ENCODE measurements around the gene LIN28B.
"Not testable (repeated sequence)": the region's sequence is repeated elsewhere in the genome, so short reads cannot be mapped to it uniquely, and the experiment has no call there.

LIN28B gene

GRCh38 chr6:104949206-104949605 is 7.7 kb upstream of the LIN28B start:
- no peak for DNase-seq (ENCODE audit: insufficient read length, low spot score)
- TF ChIP-seq, protein P1, sequence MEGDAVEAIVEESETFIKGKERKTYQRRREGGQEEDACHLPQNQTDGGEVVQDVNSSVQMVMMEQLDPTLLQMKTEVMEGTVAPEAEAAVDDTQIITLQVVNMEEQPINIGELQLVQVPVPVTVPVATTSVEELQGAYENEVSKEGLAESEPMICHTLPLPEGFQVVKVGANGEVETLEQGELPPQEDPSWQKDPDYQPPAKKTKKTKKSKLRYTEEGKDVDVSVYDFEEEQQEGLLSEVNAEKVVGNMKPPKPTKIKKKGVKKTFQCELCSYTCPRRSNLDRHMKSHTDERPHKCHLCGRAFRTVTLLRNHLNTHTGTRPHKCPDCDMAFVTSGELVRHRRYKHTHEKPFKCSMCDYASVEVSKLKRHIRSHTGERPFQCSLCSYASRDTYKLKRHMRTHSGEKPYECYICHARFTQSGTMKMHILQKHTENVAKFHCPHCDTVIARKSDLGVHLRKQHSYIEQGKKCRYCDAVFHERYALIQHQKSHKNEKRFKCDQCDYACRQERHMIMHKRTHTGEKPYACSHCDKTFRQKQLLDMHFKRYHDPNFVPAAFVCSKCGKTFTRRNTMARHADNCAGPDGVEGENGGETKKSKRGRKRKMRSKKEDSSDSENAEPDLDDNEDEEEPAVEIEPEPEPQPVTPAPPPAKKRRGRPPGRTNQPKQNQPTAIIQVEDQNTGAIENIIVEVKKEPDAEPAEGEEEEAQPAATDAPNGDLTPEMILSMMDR (IDR thresholded peaks at IDR 0.05; ENCODE audit: insufficient read depth, missing control alignments): no peak
- FAIRE-seq: peak; percentile 35

DNA sequence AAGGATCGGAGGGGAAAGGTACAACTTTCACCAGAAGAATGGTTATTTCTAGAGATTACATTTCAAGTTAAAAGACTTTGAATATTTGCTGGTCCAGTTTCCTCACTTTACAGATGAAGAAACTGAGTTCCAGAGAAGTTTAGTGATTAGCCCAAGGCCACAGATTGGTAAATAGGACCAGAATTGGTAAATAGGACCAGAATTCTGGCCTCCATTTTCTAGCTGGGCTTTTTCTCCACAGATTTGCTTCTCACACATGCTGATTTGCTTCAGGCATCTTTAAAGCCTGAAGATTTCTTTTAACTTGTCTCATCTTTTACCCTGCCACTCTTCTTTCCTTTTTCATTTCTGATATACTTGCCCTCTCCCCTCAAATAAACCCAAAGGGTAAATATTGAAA is 5.2 kb upstream of the LIN28B start:
- no peak for FAIRE-seq
- TF ChIP-seq, protein P1 (IDR thresholded peaks at IDR 0.05; ENCODE audit: insufficient read depth, missing control alignments): no peak
- DNase-seq (ENCODE audit: insufficient read length, low spot score): no peak

DNA sequence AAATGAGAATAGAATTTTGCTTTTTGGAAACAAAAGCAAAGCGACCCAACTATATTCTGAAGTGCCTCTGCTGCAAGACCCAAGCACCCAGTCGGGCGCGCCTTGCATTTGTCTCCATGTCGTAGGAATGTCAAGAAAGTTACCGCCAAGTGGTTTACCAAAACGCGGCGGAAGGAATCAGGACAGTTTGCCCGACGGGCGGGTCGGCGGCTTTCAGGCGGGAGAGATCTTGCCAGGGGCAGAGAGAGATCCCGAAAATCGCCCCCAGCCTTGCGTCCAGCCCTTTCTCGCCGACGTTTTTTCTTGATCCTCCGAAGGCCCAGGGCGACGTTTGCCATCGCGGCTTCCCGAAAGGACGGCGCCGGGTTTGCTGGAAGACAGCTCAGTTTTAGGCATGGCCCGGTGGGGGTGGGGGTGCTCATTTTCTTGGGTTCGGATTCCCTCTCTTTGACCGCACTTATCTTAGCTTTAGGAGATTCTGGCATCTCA is 4.0 kb upstream of the LIN28B start:
- FAIRE-seq: no peak
- TF ChIP-seq, protein P1 (IDR thresholded peaks at IDR 0.05; ENCODE audit: insufficient read depth, missing control alignments): no peak
- DNase-seq (ENCODE audit: insufficient read length, low spot score): no peak

DNA sequence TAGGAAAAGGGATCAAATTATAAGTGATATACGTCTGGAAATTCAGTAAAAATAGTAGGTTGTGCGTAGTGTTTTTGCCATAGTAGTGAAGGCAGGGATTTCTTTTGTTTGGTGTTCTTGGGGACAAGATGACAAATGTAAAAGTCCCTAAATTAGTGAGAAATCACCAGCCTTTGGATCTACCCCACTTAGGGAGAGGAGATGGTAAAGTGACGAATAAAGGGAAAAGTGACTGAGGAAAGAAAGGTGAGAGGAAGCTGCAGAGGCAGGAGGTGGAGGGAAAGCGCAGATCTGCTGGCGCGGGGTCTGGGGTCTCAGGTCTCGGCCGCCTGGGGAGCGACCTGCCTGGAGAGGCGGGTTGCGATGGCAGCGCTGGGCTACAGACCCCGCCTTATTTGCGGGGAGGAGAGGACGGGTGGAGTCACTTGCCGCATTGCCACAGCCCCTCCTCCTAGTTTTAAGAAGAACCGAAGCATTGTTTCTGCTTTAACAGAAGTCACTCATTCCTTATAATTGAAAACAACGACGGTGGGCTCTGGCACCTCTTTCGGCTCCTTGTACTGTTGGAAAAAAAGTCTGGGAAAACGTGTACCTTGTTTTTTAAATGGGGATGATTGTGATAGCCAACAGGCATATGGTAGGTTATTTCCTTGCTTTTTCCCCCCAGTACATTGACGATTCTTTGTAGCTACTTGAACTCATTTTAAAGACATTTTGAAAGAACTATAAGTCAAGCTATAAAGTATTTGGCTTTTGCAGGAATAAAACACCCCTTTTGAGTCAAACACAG is 3.3 kb upstream of the LIN28B start:
- DNase-seq (ENCODE audit: insufficient read length, low spot score): not testable (repeated sequence)
- peak; percentile 82 for FAIRE-seq

GRCh38 chr6:104954190-104954797 is 2.6 kb upstream of the LIN28B start:
- TF ChIP-seq, protein P1 (IDR thresholded peaks at IDR 0.05; ENCODE audit: insufficient read depth, missing control alignments): no peak
- FAIRE-seq (no peak), DNase-seq (ENCODE audit: insufficient read length, low spot score) (no peak)

- TF ChIP-seq, protein P1 (IDR thresholded peaks at IDR 0.05; ENCODE audit: insufficient read depth, missing control alignments): no peak
- FAIRE-seq: no peak
- no peak for DNase-seq (ENCODE audit: insufficient read length, low spot score)
Observed at GRCh38 chr6:104955491-104955890, 1.4 kb upstream of the LIN28B start.

GRCh38 chr6:104955927-104956730 is 778 bp upstream of the LIN28B start:
- TF ChIP-seq, protein P1 (IDR thresholded peaks at IDR 0.05; ENCODE audit: insufficient read depth, missing control alignments): no peak
- no peak for FAIRE-seq
- DNase-seq (ENCODE audit: insufficient read length, low spot score): no peak

All from D721Med (cell line).